GM21576 (cell line): ENCODE results near the gene POFUT2.

Experiments used
- ATAC-seq: cut with Tn5 transposase; IDR thresholded peaks from one replicate; pipeline ENCODE4 v1.9.1; 2021; ENCODE audit warnings: mild to moderate bottlenecking, moderate library complexity; ENCODE audit not compliant: unreplicated experiment

Gene POFUT2

GRCh38 chr21:45299026-45299863 lies 11.6 kb upstream of the POFUT2 start:
- ATAC-seq: no peak

DNA sequence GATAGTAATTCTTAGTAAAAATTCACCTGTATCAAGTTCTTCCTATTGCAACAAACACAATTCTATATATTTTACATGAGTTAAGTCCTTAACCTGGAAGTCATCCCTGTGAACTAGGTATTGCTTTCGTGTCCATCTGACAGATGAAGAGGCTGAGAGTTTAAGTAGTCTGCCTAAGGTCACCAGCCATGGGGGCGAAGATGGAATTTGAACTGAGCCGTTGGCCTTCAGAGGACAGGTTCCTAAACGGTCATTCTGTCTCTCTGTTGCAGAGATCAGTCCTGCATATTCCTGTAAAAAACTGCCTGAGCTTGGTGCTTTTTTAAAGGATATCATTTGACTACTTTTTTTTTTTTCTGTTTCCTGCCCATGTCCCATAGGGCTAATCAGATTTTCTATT lies 10.2 kb upstream of the POFUT2 start:
- no peak for ATAC-seq

DNA sequence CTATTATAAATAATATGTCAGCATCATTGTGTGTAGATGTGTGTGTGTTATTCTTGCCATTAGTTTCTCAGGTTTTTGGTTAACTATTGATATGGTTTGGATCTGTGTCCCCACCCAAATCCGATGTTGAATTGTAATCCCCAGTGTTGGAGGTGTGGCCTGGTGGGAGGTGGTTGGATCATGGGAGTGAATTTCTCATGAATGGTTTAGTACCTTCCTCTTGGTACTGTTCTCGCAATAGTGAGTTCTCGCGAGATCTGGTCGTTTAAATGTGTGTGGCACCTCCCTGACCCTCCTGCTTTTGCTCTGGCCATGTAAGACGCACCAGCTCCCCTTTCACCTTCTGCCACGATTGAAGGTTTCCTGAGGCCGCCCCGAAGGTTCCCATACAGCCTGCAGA lies 9.6 kb upstream of the POFUT2 start:
- ATAC-seq: no peak

DNA sequence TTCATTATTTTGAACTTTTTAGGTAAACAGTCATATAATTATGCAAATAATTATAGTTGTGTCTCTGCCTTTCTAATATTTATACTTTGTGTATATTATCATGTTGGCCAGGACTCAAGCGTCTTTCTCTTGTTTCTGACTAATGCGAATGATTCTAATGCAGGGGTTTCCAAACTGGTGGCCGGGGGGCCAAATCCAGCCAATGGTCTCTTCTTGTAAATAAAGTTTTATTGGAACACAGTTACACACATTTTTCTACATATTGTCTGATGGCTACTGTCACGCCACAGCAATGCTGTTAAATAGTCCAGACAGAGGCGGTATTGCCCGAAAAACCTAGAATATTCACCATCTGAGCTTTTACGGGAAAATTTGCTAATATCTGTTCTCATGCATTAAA lies 8.9 kb upstream of the POFUT2 start:
- no peak for ATAC-seq

DNA sequence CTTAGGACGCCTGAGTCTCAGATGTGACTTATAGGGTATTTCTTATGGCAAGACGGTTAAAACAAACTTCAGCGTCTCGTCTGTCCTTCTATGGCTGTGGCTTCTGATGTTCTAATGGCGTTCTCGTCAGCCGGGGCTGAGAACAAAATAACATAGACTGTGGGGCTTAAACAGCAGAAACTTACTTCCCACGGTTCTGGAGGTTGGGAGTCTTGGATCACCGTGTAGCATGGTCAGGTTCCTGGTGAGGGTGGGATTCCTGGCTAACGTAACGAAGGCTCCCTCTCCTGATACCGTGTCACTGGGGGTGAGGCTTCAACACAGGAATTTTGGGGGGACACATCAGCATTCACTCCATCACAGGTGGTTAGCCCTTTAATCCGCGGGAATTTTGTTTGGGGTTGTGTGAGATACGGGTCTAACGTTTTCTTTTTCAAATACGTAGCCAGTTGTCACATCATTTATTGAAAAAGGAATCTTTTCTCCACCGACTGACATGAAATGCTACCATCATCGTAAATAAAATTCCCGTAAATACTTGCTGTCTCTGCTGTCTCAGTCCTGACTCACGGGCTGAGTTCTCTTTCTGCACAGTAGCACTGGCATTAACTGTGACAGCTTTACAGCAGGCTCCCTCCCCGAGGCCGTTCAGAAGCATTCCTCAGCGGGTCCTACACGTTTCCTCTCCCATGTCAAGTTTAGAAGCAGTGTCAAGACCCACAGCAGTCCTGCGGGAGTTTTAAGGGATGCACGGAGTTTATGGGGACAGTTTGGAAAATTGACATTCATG lies 8.1 kb upstream of the POFUT2 start:
- no peak for ATAC-seq

DNA sequence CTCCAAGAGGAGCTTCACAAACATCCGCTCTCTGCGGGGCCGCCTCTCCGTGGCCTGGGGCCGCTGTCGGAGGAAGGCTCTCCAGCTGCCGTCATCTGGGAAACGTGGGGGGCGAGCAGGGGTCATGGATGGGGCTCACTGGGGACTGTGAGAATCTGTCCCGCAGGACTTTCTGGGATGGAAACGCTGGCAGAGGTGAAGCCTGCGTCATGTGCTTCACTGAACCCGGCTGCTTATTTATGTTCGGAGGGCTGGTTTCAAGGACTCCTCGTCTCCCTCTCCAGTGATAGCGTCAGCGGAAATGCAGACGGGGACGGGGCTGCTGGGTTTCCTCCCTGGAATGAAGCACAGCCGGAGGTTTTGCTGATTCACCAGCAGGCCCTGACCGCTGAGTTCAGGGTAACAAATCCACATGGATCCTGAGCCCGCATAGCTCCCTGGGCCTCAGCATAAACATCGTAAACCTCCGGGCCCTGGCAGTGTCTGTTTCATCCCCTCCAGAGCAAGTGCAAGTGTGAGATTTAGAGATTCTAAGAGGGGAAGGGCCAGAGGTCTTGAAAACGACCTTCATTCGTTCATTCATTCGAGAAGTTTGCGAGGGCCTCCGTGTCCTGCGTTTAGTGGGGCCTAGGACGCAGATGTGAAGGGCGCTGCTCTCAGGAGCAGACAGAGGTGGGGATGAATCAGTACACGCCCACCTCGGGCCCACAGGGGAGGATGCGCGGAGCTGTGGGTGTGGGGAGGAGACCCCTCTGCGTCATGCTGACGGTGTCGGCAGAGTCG lies 7.0 kb upstream of the POFUT2 start:
- ATAC-seq: no peak

DNA sequence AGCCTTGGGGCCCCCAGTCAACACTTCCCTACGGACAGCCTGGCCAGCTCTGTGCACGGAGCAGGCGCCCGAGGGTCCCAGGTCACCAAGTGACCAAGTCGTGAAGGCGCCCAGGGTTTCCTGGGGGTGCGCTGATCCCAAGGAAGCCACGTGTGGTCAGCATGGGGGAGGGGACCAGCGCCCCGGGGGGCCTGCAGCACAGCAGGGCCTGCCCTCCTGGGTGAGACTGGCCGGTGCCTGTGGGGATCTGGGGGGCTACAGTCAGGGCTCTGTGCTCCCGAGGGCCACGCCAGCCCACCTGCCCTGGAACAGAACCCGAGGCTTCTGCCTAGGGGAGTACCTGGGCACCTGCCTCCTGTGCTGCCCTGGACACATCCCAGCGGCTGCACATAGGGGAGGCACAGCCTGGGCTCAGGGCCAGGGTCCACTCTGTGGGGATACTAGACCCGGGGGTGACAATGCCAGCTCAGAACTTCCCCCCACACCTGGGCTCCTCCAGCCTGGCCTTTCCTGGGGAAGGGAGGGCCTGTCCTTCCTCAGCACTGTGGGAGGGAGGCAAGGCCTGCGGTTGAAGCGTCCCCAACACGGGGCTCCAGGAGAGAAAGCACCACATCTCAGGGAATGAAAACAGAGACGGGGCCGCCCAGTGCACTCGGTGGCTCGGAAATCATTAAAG lies 6.2 kb upstream of the POFUT2 start:
- no peak for ATAC-seq

- ATAC-seq: no peak
These were observed 5.6 kb upstream of the POFUT2 start for GRCh38 chr21:45293220-45293725.

DNA sequence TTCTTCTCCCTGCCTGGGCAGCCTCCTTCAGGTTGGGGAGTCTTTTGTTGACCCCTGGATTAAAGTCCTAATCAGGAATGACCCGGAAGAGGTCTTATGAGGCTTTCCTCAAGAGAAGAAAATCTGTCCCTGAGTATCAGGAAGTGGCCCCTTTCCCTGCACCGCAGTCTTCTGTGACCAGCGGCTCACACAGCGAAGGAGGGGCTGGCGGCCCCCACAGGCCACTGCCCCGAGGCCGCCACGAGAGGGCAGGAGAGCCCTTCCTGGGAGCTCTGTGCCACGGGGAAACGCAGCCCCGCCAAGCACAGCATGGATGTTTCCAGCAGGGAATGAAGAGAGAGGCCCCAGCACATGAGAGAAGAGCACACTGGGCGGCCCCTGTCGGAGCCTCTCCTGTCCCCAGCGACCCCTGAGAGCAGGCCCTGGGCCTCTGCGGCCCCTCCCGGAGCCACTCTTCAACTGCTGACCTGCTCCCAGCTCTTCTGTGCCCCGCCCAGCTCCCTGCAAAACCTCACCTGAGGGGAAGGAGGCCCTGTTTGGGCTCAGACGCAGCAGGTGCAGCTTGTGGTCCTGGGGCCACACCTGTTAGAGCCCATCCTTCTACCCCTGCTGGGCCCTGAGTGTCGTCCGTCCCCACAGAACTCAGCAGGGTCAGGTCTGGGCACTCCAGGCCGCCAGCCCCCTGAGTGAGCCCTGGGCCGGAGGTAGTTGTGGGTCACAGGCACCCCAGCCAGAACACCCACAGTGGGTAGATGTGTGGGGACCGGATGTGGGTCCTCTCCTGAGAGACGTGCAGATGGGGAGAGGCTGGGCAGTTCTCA lies 4.9 kb upstream of the POFUT2 start:
- no peak for ATAC-seq

- no peak for ATAC-seq
These were observed 4.1 kb upstream of the POFUT2 start for GRCh38 chr21:45291613-45292398.

GRCh38 chr21:45290948-45291612 lies 3.4 kb upstream of the POFUT2 start:
- no peak for ATAC-seq

GRCh38 chr21:45289655-45290515 lies 2.2 kb upstream of the POFUT2 start:
- ATAC-seq: no peak

GRCh38 chr21:45289134-45289533 lies 1.4 kb upstream of the POFUT2 start:
- ATAC-seq: no peak

DNA sequence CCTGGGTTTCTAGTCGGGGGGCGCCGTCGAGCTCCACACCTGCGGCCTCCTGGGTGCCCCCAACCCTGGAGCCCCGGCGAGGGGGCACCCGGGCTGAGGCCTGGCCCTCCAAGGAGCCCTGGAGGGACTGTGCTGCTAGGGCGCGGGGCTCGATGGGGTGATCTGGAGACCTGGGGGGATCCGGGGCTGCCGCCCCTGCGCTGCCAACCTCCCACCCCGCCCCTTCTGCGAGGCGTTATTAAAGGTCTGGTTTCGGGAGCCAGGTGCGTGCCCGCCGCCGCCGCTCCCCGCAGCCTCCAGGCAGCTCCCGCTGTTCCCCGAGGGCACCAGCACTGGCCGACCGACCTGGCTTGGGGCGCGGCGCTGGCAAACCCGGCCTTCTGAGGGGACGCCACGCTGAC lies 746 bp upstream of the POFUT2 start:
- no peak for ATAC-seq

- ATAC-seq: no peak
These were observed 841 bp downstream of the POFUT2 start for GRCh38 chr21:45286671-45287437.

- ATAC-seq: no peak
These were observed 2.3 kb downstream of the POFUT2 start for GRCh38 chr21:45285266-45285931.

DNA sequence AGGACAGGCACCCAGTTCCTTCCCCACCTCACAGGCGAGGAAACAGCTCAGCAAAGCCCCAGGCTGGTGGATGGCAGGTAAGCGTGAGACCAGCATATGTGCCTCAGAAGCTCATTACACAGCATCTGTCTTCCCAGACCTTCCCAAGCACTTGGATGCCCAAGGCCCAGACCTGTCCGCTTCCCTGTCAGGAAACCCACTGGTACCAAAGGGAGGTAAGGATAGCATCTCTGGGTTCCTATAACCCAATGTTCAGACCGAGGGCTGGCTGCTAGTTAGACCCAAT lies 3.3 kb downstream of the POFUT2 start:
- no peak for ATAC-seq
